SKM-1 (cell line): ENCODE results near the gene SLC35F5.
"Not testable (repeated sequence)": the region's sequence is repeated elsewhere in the genome, so short reads cannot be mapped to it uniquely, and the experiment has no call there.

Experiments used
- DNase-seq: peaks from one replicate; lab custom pipeline; 2025; ENCODE audit not compliant: unreplicated experiment; lab: John Stamatoyannopoulos, UW

Gene SLC35F5

DNA sequence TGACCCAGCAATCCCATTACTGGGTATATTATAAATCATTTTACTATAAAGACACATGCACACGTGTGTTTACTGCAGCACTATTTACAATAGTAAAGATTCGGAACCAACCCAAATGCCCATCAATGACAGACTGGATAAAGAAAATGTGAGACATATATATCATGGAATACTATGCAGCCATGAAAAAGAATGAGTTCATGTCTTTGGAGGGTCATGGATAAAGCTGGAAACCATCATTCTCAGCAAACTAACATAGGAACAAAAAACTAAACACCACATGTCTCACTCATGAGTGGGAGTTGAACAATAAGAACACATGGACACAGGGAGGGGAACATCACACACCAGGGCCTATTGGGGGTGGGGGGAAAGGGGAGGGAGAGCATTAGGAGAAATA is 58.2 kb downstream of the SLC35F5 start:
- DNase-seq = not testable (repeated sequence)

DNA sequence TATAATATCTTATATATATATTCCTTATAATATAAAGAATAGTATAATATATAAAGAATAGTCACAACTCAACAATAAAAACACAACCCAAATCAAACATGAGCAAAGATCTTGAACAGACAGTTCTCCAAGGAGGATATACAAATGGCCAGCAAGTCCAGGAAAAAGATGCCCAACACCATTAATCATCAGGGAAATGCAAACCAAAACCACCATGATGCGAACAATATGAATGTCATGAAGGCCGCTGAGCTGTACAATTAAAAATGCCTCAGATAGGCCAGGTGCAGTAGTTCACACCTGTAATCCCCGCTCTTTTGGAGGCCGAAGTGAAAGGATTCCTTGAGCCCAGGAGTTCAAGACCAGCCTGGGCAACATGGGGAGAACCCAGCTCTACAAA is 58.9 kb downstream of the SLC35F5 start:
- DNase-seq = no peak

DNA sequence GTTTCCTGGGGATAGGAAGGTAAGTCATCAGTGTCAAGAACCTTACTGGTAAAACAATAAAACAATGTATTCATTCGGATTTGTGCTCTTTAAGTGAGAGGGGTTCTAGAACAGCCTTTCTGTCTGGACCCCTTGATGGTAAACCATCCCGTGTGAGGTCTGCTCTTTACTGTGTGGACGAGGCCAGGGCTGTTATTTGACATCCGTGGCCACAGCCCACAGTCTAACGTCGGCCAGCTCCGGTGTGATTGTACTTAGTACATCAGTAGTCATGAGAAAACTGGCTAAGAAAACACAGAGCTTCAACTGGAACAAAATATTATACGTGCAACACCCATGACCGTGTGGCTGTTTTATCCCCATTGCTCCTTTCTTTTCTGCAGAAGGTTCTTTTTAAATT is 62.0 kb downstream of the SLC35F5 start:
- DNase-seq = no peak

GRCh38 chr2:113692698-113693428 is 63.6 kb downstream of the SLC35F5 start:
- DNase-seq = no peak

DNA sequence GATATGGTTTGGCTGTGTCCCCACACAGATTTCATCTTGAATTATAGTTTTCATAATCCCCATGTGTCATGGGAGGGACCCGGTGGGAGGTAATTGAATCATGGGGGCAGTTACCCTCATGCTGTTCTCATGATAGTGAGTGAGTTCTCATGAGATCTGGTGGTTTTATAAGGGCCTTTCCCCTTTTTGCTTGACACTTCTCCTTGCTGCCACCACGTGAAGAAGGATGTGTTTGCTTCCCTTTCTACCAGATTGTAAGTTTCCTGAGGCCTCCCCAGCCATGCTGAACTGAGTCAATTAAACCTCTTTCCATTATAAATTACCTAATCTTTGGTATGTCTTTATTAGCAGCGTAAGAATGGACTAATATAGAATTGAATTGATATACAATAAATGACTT is 65.6 kb downstream of the SLC35F5 start:
- not testable (repeated sequence) for DNase-seq

- DNase-seq = no peak
These were observed 69.9 kb downstream of the SLC35F5 start for GRCh38 chr2:113686537-113686936.

- no peak for DNase-seq
These were observed 71.0 kb downstream of the SLC35F5 start for GRCh38 chr2:113685471-113685870.

- no peak for DNase-seq
These were observed 77.0 kb downstream of the SLC35F5 start for GRCh38 chr2:113679457-113679856.

GRCh38 chr2:113677330-113677729 is 79.1 kb downstream of the SLC35F5 start:
- DNase-seq = no peak

DNA sequence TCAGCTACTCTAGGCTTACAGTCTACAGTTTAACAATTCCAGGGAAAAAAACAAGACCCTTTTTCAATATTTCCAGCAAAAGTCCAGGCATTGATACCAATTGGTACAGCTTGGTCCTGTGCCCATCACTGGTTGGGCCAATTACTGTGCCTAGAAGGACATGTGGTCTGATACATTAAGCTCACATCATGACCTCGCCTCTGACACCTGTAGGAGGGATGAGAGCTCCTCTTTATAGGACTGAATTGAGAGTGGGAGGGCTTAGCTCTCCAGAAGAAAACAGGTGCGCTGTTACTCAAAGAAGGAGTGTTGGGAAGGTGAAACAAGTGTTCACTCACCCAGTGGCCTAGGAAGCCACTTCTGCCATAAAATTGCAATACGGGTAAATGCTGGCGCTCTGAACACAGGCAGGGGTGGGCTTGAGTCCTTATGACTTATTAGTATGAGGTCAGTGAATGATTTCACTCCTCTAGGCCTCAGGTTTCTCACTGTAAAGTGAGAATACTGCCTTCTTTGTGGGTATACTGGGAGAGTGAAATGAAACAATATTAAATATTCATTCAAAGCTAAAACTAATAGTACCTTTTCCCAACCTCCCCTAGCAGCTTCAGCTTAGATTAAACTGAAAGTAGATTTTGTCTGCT is 79.7 kb downstream of the SLC35F5 start:
- DNase-seq = no peak

DNA sequence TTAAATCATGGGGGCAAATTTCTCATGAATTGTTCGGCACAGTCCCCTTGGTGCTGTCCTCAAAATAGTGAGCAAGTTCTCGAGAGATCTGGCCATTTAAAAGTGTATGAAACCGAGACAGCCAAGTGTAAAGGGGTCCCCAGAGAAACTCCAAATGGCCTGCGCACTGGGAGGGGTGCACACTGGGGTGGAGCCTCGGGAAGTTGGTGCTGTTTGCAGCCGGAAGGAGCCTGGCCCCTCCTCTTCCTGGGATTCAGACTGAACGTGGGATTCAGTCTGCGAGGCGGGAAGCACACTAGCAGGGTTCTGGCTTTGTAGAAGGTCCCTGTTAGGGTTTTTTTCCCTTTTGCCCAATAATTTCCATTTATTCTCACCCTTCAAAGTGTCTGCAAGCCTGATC is 80.6 kb downstream of the SLC35F5 start:
- no peak for DNase-seq

GRCh38 chr2:113672326-113672932 is 84.0 kb downstream of the SLC35F5 start:
- no peak for DNase-seq

DNA sequence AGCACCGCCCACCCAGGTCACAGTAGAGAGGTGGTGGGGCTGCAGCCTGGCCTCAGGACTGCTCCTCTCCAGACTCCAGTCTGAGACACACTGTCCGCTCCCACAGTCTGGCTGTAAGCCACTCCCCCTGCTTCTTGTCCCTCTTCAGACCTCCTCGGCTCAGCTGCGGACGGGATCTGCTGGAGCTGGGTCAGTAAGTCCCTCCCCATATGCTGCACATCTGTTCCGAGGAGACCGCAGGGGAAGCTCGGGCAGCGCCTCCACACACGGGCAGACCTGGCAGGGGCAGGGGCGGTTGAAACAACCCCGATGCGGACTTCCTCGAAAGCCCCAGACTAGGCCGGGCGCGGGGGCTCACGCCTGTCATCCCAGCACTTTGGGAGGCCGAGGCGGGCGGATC is 87.4 kb downstream of the SLC35F5 start:
- DNase-seq = not testable (repeated sequence)

DNA sequence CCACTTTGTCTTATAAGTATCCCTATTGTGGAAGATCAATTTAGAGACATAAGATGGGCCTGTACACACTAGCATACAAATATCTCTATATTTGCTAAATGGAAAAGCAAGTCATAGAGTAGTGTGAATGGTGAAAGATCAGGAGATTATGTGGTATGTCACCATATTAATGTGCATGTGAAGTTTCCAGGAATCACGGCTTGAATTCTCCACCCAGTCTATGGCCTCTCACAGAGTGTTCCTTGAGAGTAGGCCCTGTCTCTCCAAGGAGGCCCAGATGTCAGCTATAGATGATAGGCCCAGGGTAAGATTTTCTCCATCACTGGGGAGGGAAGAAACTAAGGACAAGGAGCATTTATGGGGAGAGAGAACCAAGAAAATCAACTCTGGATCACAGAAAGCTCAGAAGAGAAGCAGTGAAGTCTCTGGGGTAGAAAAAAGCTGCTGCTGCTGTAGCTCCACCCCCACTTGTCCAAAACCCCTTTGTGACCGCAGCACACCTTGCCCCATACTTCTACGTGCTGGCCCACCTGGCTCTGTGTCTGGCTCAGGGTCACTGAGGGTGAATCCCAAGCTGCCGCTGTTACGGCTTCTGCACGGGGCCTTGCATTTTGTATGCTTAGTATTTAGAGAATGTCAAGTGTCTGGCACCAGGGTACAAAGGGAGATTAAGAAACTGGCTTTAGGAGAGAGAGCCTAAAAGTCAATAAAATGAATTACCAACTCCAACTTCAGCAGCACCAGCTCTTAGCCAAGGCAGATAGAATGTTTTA is 91.5 kb downstream of the SLC35F5 start:
- DNase-seq = not testable (repeated sequence)

- DNase-seq = not testable (repeated sequence)
These were observed 93.0 kb downstream of the SLC35F5 start for GRCh38 chr2:113663285-113664060.
